Stimulated activated CD8-positive, alpha-beta memory T cell treated with anti-CD3 and anti-CD28 coated beads, Interleukin-7, amount 100 ng/mL, for 1 hour (primary cell): Measurements from ENCODE around the gene RANGRF.
A peak's percentile ranks its signal among the peaks of the same experiment; 100 is the strongest.
"Not testable (repeated sequence)": the region's sequence is repeated elsewhere in the genome, so short reads cannot be mapped to it uniquely, and the experiment has no call there.

Source experiments
- DNase-seq, 2 donors: peaks; one replicate each; pipeline ENCODE4 v3.0.0-alpha.2; 2020; ENCODE audit warnings: low read depth in 2 of 2

The RANGRF gene, protein sequence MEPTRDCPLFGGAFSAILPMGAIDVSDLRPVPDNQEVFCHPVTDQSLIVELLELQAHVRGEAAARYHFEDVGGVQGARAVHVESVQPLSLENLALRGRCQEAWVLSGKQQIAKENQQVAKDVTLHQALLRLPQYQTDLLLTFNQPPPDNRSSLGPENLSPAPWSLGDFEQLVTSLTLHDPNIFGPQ

DNA sequence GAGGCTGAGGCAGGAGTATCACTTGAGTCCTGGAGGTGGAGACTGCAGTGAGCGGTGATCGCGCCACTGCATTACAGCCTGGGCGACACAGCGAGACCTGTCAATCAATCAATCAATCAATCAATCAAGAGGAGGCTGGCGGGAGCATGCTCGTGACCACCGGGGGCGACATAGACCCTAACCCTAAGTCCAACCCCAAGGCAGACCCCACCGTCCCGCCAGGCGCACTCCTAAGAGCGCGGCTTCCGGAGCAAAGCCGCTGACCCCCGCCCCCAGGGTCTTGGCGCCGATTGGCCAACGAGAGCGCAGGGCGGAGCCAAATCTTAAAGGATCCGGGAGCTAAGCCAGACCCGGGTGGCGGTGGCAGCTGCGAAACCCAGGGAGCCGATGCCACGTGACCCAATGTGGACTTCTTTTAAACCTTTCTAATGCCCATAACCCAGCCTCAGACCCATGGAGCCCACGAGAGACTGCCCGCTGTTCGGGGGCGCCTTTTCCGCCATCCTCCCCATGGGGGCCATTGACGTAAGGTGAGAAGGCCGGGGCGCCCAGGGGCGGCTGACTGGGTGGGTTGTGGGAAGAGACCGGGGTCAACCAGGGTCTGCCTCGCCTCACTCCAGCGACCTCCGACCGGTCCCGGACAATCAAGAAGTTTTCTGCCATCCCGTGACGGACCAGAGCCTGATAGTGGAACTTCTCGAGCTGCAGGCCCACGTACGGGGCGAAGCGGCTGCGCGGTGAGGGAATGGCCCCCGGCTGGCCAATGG is at the start of gene RANGRF:
Gene RANGRF (plus strand): TSS at position 335 of the 767 bp plus-strand sequence. CDS start 119 bp downstream, at position 454.
- peak; percentile 53 to 66 for DNase-seq

DNA sequence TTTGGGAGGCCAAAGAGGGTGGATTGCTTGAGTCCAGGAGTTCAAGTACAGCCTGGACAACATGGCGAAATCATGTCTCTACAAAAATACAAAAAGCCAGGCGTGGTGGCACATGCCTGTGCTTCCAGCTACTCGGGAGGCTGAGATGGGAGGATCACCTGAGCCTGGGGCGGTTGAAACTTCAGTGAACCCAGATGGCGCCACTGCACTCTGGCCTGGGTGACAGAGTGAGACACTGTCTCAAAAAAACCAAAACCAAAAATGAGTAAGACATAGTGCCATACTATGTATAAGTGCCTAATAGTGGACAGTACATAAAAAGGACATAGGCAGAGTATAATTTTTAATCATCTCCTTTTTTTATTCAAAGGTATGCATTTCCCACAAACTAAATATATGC is 44.6 kb upstream of the RANGRF start:
- no peak for DNase-seq

DNA sequence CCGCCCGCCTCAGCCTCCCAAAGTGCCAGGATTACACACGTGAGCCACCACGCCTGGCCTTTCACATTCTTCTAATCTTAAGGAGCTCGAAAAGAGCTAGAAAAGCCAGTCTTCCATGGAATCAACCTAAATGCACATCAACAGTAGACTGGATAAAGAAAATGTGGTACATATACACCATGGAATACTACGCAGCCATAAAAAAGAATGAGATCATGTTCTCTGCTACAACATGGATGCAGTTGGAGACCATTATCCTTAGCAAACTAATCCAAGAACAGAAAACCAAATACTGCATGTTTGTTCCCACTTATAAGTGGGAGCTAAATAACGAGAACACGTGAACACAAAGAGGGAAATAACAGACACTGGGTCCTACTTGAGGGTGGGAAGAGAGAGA is 43.7 kb upstream of the RANGRF start:
- no peak for DNase-seq

DNA sequence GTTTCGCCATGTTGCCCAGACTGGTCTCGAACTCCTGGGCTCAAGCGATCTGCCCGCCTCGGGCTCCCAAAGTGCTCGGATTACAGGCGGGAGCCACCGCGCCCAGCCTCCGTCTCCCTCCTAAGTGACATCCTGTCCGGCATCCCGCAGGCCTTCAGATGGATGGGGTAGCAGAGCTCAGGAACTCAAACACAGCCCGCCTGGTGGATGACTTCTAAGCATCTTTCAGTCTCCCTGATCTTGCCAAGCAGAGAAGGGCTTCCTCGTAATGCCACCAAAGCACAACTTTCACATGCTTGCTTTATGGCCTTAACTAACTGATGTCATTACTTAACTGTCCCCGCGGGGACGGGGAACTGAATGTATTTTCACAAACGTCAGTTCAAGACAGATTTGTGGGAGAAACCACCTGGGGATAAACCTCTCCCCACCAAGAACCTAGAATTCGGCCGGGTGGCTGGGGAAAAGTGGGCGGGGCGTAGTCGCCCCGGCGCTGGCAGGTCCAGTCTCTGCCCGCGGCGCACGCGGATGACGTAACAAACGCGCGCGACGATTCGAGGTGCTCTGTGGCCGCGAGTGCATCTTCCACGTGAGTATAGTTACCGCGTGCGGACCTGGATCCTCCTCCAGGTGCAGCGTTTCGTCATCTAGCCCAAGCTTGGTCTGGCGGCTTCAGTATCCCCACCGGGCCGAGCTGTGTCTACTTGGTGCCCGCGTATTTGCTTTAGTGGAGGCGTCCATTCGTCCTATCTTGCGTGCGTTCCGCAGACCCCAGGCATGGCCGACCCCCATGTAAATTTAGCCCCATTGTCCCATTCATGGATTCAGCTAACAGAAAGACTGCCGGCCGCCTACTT is 39.5 kb upstream of the RANGRF start, which contains the start of gene PFAS:
Gene PFAS (plus strand): TSS at position 539 of the 857 bp plus-strand sequence. CDS start 4,649 bp downstream, outside the sequence.
- DNase-seq: peak; percentile 95 to 96

DNA sequence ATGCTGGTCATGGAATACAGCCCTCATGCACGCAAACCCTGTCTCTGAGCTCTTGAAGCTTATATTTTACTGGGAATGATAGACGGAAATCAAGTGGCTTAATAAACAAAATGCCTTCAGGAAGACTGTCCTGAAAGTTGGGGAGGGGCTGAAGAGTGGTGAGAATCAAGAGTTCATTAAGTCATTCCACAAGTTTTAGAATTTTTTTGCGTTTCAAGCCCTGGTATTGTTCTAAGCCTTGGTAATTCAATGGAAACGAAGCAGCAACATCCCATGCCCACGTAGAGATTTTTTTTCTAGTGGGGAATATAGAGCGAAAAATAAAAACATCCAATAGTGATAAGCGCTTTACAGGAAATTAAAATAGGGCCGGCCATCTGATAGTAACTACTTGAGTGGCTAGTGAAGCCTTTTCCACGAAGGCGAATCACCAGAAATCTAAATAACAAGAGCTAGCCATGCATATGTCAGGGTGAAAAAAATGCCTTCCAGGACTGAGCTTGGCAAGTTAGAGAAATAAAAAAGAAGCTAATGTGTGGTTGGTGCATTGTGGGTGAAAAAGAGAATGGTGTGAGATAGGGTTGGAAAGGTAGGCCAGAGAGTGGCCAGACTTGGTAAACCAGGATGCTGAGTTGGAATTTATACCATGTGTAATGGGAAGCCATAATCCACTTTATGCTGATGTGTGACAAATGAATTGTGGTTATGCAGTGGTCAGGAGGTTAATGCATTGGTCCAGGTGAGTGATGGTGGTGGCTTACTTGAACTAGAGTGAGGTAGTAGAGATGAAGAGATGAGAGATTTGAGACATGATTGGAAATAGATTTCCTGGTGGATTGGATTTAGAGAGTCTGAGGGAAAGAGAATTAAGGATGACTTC is 38.6 kb upstream of the RANGRF start:
- DNase-seq: no peak

DNA sequence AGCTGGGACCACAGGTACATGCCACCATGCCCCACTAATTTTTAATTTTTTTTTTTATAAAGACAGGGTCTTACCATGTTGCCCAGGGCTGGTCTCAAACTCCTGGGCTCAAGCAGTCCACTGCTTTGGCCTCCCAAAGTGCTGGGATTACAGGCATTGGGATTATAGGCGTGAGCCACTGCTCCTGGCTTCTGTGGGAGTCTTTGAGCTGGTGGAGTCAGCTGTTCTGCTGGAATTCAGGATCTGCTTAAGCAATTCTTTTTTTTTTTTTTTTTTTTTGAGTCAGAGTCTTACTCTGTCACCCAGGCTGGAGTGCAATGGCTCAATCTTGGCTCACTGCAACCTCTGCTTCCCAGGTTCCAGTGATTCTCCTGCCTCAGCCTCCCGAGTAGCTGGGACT is 37.1 kb upstream of the RANGRF start:
- not testable (repeated sequence) for DNase-seq

DNA sequence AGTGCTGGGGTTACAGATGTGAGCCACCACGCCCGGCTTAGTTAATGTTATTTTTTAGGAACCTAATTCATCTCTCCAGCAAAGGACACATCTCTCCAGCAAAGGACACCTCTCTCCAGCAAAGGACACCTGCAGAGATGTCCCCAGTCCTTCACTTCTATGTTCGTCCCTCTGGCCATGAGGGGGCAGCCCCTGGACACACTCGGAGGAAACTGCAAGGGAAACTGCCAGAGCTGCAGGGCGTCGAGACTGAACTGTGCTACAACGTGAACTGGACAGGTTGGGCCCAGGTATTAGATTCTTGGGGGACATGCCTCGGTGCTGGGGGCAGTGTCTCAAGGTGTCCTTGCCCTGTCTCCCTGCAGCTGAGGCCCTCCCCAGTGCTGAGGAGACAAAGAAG is 34.7 kb upstream of the RANGRF start:
- no peak for DNase-seq

DNA sequence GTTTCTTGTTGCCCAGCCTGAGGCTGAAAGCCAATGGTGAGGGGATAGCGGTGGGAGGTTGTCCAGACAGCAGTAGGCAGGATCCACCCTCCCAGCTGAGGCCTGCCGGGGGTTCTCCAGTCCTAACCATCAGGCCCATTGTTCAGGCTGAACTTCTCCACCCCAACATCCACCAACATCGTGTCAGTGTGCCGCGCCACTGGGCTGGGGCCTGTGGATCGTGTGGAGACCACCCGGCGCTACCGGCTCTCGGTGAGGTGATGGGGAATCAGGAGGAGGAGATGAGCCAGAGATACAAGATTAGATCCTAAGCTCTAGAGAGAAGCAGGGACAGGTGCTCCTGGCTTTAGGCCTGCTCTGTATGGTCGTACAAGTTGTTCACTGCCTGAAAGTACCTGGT is 33.6 kb upstream of the RANGRF start:
- DNase-seq: no peak

DNA sequence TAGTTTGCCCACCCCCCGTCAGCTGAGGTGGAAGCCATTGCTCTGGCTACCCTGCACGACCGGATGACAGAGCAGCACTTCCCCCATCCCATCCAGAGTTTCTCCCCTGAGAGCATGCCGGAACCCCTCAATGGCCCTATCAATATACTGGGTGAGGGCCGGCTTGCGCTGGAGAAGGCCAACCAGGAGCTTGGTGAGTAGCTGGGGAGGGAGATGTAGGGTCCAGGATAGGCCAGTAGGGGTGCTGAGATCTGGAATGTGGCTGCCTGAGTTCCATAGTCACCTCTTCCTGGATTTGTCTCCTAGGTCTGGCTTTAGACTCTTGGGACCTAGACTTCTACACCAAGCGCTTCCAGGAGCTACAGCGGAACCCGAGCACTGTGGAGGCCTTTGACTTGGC is 33.0 kb upstream of the RANGRF start:
- DNase-seq: no peak

DNA sequence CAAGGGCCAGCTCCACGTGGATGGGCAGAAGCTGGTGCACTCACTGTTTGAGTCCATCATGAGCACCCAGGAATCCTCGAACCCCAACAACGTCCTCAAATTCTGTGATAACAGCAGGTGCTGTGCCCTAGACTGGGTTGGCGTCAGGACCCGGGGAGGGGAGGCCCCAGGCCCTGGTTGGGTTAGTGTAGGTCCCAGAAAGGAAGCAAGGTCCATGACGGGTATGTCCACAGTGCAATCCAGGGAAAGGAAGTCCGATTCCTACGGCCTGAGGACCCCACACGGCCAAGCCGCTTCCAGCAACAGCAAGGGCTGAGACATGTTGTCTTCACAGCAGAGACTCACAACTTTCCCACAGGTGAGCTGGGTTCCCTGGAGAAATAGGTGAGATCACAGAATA is 32.2 kb upstream of the RANGRF start:
- DNase-seq: no peak

DNA sequence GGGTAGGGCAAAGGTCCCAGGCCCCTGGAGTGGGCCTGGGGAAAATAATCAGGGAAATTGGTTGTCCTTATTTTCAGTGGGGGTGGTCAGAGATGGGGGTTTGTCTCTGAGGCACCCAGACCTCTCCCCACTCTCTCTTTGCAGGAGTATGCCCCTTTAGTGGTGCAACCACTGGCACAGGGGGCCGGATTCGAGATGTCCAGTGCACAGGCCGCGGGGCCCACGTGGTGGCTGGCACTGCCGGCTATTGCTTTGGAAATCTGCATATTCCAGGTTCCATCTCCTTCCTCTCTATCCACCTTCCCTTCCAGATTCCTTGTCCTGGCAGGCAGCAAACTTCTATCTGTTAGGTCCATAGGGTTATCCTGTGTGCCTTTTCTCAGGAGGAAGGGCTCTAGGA is 31.8 kb upstream of the RANGRF start:
- no peak for DNase-seq

DNA sequence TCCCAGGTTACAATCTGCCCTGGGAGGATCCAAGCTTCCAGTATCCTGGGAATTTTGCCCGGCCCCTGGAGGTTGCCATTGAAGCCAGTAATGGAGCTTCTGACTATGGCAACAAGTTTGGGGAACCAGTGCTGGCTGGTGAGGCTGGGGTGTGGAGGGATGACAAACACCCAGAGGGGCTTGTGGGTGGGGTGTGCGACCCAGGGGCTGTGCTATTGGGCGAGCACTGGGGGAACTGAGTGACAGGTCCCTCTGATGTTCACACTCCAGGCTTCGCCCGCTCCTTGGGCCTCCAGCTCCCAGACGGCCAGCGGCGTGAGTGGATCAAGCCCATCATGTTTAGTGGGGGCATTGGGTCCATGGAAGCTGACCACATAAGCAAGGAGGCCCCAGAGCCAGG is 30.7 kb upstream of the RANGRF start:
- no peak for DNase-seq

DNA sequence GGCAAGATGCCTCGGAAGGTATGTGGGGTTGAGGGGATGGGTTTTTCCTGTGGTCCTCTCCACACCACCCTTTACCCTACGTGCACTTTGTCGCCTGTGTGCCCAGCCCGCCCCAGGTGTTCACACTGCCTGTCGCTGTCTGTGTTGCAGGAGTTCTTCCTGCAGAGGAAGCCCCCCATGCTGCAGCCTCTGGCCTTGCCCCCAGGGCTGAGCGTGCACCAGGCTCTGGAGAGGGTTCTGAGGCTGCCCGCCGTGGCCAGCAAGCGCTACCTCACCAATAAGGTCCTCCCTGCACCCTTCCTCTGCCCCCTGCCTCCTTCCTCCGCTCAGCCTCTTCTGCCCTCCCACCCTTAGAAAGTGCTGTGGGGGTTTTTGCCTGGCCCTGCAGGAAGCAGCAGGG is 24.1 kb upstream of the RANGRF start:
- no peak for DNase-seq

DNA sequence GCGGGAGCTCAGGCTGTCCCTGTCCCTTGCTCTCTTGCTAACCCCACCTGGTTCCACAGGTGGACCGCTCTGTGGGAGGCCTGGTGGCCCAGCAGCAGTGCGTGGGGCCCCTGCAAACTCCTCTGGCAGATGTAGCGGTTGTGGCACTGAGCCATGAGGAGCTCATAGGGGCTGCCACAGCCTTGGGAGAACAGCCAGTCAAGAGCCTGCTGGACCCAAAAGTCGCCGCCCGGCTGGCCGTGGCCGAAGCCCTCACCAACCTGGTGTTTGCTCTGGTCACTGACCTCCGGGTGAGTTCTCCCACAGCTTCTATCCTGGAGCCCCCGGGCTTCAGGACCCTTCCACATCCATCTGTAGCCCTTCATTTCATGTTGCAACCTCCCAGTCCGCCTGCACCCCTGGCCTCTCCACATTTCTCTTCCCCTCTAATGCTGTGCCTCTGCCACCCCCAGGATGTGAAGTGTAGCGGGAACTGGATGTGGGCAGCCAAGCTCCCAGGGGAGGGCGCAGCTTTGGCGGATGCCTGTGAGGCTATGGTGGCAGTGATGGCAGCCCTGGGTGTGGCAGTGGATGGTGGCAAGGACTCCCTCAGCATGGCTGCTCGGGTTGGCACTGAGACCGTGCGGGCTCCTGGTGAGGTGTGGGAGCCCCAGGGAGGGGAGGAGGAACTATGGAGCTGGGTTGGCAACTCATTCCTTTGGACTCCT is 23.5 kb upstream of the RANGRF start:
- no peak for DNase-seq

DNA sequence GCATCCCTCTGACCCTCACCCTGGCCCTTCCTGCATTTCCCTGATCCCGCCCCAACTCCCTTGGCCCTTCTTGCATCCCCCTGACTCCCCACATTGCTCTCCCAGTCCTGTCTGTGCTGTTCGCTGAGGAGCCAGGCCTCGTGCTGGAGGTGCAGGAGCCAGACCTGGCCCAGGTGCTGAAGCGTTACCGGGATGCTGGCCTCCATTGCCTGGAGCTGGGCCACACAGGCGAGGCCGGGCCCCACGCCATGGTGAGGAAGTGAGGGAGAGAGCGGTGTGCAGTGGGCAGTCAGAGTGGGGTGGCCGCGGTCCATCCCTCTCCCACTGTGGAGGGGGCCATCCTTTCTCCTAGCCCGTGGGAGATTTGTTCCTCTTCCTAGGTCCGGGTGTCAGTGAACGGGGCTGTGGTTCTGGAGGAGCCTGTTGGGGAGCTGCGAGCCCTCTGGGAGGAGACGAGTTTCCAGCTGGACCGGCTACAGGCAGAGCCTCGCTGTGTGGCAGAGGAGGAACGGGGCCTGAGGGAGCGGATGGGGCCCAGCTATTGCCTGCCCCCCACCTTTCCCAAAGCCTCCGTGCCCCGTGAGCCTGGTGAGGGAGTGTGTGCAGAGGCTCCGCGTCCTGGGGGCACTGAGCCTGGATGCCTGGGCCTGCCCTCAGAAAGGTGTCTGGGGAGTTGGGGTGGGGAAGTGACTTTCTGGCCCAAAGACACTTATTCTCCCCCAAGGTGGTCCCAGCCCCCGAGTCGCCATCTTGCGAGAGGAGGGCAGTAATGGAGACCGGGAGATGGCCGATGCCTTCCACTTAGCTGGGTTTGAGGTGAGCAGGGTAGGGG is 21.6 kb upstream of the RANGRF start:
- DNase-seq: no peak

DNA sequence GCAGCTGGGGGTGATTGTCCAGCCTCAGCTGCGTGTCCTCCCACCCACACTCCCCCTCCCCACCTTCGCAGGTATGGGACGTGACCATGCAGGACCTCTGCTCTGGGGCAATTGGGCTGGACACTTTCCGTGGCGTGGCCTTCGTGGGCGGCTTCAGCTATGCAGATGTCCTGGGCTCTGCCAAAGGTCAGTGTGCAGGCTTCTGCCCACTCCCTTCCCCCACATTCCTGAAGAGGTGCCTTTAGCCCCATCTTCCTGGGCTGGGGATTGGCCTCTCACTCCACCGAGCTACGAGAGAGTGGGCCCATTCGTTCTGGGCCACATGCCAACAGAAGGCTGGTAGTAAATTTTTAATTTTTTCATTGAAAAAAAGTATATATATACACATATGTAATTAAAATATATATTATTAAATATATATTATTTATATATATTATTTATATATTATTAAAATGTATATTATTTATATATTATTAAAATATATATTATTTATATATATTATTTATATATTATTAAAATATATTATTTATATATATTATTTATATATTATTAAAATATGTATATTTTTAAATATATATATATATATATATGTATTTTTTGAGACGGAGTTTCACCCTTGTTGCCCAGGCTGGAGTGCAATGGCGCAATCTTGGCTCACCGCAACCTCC is 20.9 kb upstream of the RANGRF start:
- DNase-seq: no peak

DNA sequence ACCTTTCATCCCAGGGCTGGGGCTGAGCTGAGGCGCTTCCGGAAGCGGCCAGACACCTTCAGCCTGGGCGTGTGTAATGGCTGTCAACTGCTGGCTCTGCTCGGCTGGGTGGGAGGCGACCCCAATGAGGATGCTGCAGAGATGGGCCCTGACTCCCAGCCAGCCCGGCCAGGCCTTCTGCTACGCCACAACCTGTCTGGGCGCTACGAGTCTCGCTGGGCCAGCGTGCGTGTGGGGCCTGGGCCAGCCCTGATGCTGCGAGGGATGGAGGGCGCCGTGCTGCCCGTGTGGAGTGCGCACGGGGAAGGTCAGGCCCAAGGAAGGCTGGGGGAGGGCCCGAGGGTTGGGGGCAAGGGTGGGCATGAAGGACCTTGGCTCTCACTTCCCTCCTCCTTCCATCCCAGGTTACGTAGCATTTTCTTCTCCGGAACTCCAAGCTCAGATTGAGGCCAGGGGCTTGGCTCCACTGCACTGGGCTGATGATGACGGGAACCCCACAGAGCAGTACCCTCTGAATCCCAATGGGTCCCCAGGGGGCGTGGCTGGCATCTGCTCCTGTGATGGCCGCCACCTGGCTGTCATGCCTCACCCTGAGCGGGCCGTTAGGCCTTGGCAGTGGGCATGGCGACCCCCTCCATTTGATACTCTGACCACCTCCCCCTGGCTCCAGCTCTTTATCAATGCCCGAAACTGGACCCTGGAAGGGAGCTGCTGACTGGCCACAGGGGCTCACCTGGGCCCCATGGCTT is 19.7 kb upstream of the RANGRF start:
- DNase-seq: no peak

DNA sequence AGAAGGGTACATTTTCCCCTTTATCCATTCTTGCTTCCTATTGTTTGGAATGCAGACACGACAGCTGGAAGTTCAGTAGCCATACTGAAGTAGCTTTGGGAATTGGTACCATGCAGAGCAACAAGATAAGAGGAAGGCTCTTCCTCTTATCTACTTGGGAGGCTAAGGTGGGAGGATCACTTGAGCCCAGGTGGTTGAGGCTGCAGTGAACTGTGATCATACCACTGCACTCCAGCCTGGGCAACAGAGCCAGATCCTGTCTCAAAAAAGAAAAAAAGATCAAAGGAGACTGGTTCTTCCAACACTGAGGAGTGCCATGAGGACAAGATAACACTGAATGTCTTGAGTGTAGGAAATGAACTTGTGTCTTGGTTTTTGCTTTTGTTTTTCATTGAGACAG is 16.0 kb upstream of the RANGRF start:
- no peak for DNase-seq
